Measurements from ENCODE around the gene TXNDC17. TPM values are rescaled to one million over a fixed set of nuclear protein-coding genes. Genes with fewer than 3 reads are reported as not detected.
A peak's percentile ranks its signal among the peaks of the same experiment; 100 is the strongest.

TXNDC17 gene
- total and polyA plus RNA-seq, 2 of the 13 experiments (the other 11 are each of a cell fraction or from before 2014, with no cell fraction given): 188 to 266 TPM

GRCh38 chr17:6640536-6641246 lies at the start of gene TXNDC17, which contains the start of gene KIAA0753 (continued):
- peak; percentile 99 for TF ChIP-seq KDM2A (CRISPR knock-in tag; IDR thresholded peaks at IDR 0.05; ENCODE audit: borderline replicate concordance, low read depth)
- TF ChIP-seq ZBTB43 (CRISPR knock-in tag; conservative IDR thresholded peaks at IDR 0.05): 0 out of 2 replicates have a peak, but pooled peaks have one; percentile 52
- peak; percentile 57; the same call in 1 of the 2 replicates for TF ChIP-seq ZNF354B (CRISPR knock-in tag; IDR thresholded peaks at IDR 0.05)
- 0 out of 2 replicates have a peak, but pooled peaks have one; percentile 27 for TF ChIP-seq CEBPG (CRISPR knock-in tag; IDR thresholded peaks at IDR 0.05)
- no peak for TF ChIP-seq CEBPB (IDR thresholded peaks at IDR 0.05; ENCODE audit: borderline replicate concordance, low read depth, low read length)
- TF ChIP-seq MAX (IDR thresholded peaks at IDR 0.05): peak; percentile 59
- TF ChIP-seq BRF2 (CRISPR knock-in tag; IDR thresholded peaks at IDR 0.05): peak; percentile 73; the same call in 1 of the 2 replicates

- Histone ChIP-seq H3K4me2 (ENCODE audit: low read depth, low read length) (peak overlapping the region; percentile 36), H4K20me1 (ENCODE audit: insufficient read depth, low read length) (no peaks in the 10 kb centered on the region), H2AFZ (ENCODE audit: low read length) (no peak overlapping the region), H3K4me3 (replicated peaks in 1 of 3; ENCODE audit: insufficient read depth in 1 of 3, low read depth in 2 of 3, low read length in 3 of 3) (peak overlapping the region in 1 of 3 experiments; percentile 7; a peak in 1 of 6 replicates), H3K9me3 (ENCODE audit: low read length) (no peaks in the 10 kb centered on the region), H3K27ac (ENCODE audit: extremely low read length, insufficient read depth, low read length) (peak overlapping the region; percentile 43), H3K9ac (ENCODE audit: insufficient read depth, low read depth, low read length) (no peak overlapping the region), H3K36me3 (replicated peaks in 1 of 2; ENCODE audit: control insufficient read depth in 1 of 2, insufficient read depth in 2 of 2, low read length in 2 of 2) (peaks cover 21 to 50% of the 10 kb centered on the region in 2 experiments; a peak in 4 of 5 replicates), H3K4me1 (ENCODE audit: insufficient read depth, low read length) (peaks cover 21% of the 10 kb centered on the region), H3K27me3 (ENCODE audit: control insufficient read depth in 1 of 2, insufficient read depth in 2 of 2, low read length in 2 of 2) (no peaks in the 10 kb centered on the region), H3K79me2 (ENCODE audit: insufficient read depth, low read length) (no peaks in the 10 kb centered on the region)
- no TSS peak for BruUV-seq (replicated peaks)
- peak; percentile 22 for DNase-seq (ENCODE audit: low spot score)
- TF ChIP-seq ZNF878 (CRISPR knock-in tag; IDR thresholded peaks at IDR 0.05) (0 out of 2 replicates have a peak, but pooled peaks have one; percentile 36), ELF4 (CRISPR knock-in tag; IDR thresholded peaks at IDR 0.05; ENCODE audit: borderline replicate concordance) (no peak), ZNF17 (CRISPR knock-in tag; IDR thresholded peaks at IDR 0.05) (no peak), PCBP2 (optimal IDR thresholded peaks at IDR 0.05; ENCODE audit: low read depth, low read length, poor library complexity, severe bottlenecking) (no peak), ZNF660 (CRISPR knock-in tag; IDR thresholded peaks at IDR 0.05; ENCODE audit: borderline replicate concordance, low read depth) (no peak)
- ATAC-seq: peak; percentile 26
- in situ Hi-C loops (cut with HindIII; ENCODE audit: extremely low pct_ligation_motif_present, low pct_unique_long_range_greater_than_20kb): no loop called here
- POLR2A ChIA-PET: no interaction called here
- CTCF ChIA-PET (ENCODE audit: low intra/inter-chr PET ratio, low total read pairs): no interaction called here
- intact Hi-C loops (cut with micrococcal nuclease; ENCODE audit: unreplicated experiment): no loop called here
- FAIRE-seq: no peak
- 70% methylated on average over 7 of the region's 7 CpGs for WGBS (ENCODE audit: low lambda C conversion rate)
These were observed 49.2 kb upstream of the TXNDC17 start for GRCh38 chr17:6591599-6592158.

Measured in HepG2 (cell line).